HEK293 (cell line): ENCODE results near the gene ZNF124.

Source experiments
- CTCF ChIA-PET: fragments of 350-600 bp; formaldehyde crosslinking; extraction: SDS; loops from one replicate; lab custom pipeline; 2021; ENCODE audit warnings: antibody characterized with exemption; lab: Yijun Ruan, JAX
- POLR2A ChIA-PET: fragments of 300-600 bp; formaldehyde crosslinking; extraction: SDS; loops from one replicate; lab custom pipeline; 2020; ENCODE audit warnings: antibody characterized with exemption, inconsistent platforms; lab: Yijun Ruan, JAX
- H3K27ac ChIP-seq: fragments of 200-500 bp; sonication (Bioruptor generic); 2 replicates; pipeline ENCODE4 v1.5.1; 2014; ENCODE audit warnings: low read depth, low read length, control low read depth, inconsistent platforms; ENCODE audit errors: extremely low read depth
- H3K36me3 ChIP-seq, 2 experiments: fragments of 200-500 bp in 1 of 2; sonication (Bioruptor generic) in 1 of 2; 1 replicate in 1 of 2; 2 replicates in 1 of 2; pipeline ENCODE4 v1.5.1; 2014 to 2017; ENCODE audit warnings: inconsistent platforms in 2 of 2, low read length in 2 of 2; ENCODE audit not compliant: control insufficient read depth in 2 of 2, insufficient read depth in 1 of 2
- H3K4me1 ChIP-seq: fragments of 200-500 bp; sonication (Bioruptor generic); 2 replicates; pipeline ENCODE4 v1.5.1; 2014; ENCODE audit warnings: mild to moderate bottlenecking, low read length, inconsistent platforms; ENCODE audit not compliant: control insufficient read depth, insufficient read depth
- H3K4me3 ChIP-seq: 2 replicates; pipeline ENCODE4 v1.5.1; 2011; ENCODE audit warnings: low read depth, mild to moderate bottlenecking, control low read depth, low read length, moderate library complexity
- H3K9me3 ChIP-seq: fragments of 200-500 bp; sonication (Bioruptor generic); 2 replicates; pipeline ENCODE4 v1.5.1; 2014; ENCODE audit warnings: low read depth, low read length, inconsistent platforms; ENCODE audit not compliant: control insufficient read depth, insufficient read depth
- GLI2 ChIP-seq: fragments of 450-650 bp; formaldehyde crosslinking; IDR thresholded peaks from 2 replicates; pipeline ENCODE4; 2017; ENCODE audit warnings: missing biosample characterization, missing genetic modification characterization, low read depth, borderline replicate concordance
- GLI4 ChIP-seq: fragments of 450-650 bp; formaldehyde crosslinking; IDR thresholded peaks from 2 replicates; pipeline ENCODE4 v1.5.1; 2016; ENCODE audit warnings: missing biosample characterization, missing genetic modification characterization
- GLIS2 ChIP-seq: fragments of 450-650 bp; formaldehyde crosslinking; IDR thresholded peaks from 2 replicates; pipeline ENCODE4 v1.5.1; 2016; ENCODE audit warnings: missing biosample characterization, missing genetic modification characterization
- HOXA7 ChIP-seq: sonication (generic); formaldehyde crosslinking; IDR thresholded peaks from 2 replicates; pipeline ENCODE4 v1.8.1; 2022; ENCODE audit warnings: missing genetic modification reagents, borderline replicate concordance
- RBAK ChIP-seq: fragments of 450-650 bp; formaldehyde crosslinking; IDR thresholded peaks from 2 replicates; pipeline ENCODE4 v1.5.1; 2016; ENCODE audit warnings: missing biosample characterization, missing genetic modification characterization
- SCRT1 ChIP-seq: fragments of 450-650 bp; formaldehyde crosslinking; IDR thresholded peaks from 2 replicates; pipeline ENCODE4 v1.5.1; 2016; ENCODE audit warnings: missing biosample characterization, missing genetic modification characterization, borderline replicate concordance
- SETDB1 ChIP-seq: IDR thresholded peaks from one replicate; pipeline ENCODE4 v1.6.1; 2017; ENCODE audit warnings: mild to moderate bottlenecking, low read length, moderate library complexity, mixed read lengths; ENCODE audit not compliant: insufficient read length
- TCF7L2 ChIP-seq: IDR thresholded peaks from 2 replicates; pipeline ENCODE4 v1.6.1; 2011; ENCODE audit warnings: low read depth, mild to moderate bottlenecking, inconsistent platforms, low read length, moderate library complexity, borderline replicate concordance
- TSHZ1 ChIP-seq: fragments of 450-650 bp; formaldehyde crosslinking; IDR thresholded peaks from 2 replicates; pipeline ENCODE4 v1.5.1; 2016; ENCODE audit warnings: missing biosample characterization, missing genetic modification characterization, borderline replicate concordance
- YY1 ChIP-seq: fragments of 450-650 bp; formaldehyde crosslinking; IDR thresholded peaks from 2 replicates; pipeline ENCODE4 v1.5.1; 2018; ENCODE audit warnings: missing biosample characterization, missing genetic modification characterization
- ZBTB8A ChIP-seq: fragments of 450-650 bp; formaldehyde crosslinking; IDR thresholded peaks from 2 replicates; pipeline ENCODE4 v1.5.1; 2016; ENCODE audit warnings: missing biosample characterization, missing genetic modification characterization
- ZFP69B ChIP-seq: fragments of 450-650 bp; formaldehyde crosslinking; IDR thresholded peaks from 2 replicates; pipeline ENCODE4 v1.5.1; 2016; ENCODE audit warnings: missing biosample characterization, missing genetic modification characterization
- ZNF132 ChIP-seq: fragments of 450-650 bp; formaldehyde crosslinking; IDR thresholded peaks from 2 replicates; pipeline ENCODE4 v1.5.1; 2017; ENCODE audit warnings: missing biosample characterization, missing genetic modification characterization, borderline replicate concordance
- ZNF140 ChIP-seq: fragments of 450-650 bp; formaldehyde crosslinking; IDR thresholded peaks from 2 replicates; pipeline ENCODE4 v1.5.1; 2016; ENCODE audit warnings: missing biosample characterization, missing genetic modification characterization
- ZNF16 ChIP-seq: fragments of 450-650 bp; formaldehyde crosslinking; IDR thresholded peaks from 2 replicates; pipeline ENCODE4 v1.5.1; 2016; ENCODE audit warnings: low read depth, missing biosample characterization, missing genetic modification characterization
- ZNF24 ChIP-seq: fragments of 450-650 bp; formaldehyde crosslinking; IDR thresholded peaks from 2 replicates; pipeline ENCODE4 v1.5.1; 2016; ENCODE audit warnings: missing biosample characterization, missing genetic modification characterization
- ZNF274 ChIP-seq, 2 experiments: fragments of 200-500 bp in 1 of 2; fragments of 450-650 bp in 1 of 2; sonication (Bioruptor generic) in 1 of 2; formaldehyde crosslinking in 1 of 2; IDR thresholded peaks; 2 replicates each; pipeline versions ENCODE4 v1.5.1 to v1.6.1; 2014 to 2016; ENCODE audit warnings: borderline replicate concordance in 1 of 2, inconsistent platforms in 1 of 2, low read length in 1 of 2, missing biosample characterization in 1 of 2, missing genetic modification characterization in 1 of 2
- ZNF324 ChIP-seq: fragments of 450-650 bp; formaldehyde crosslinking; IDR thresholded peaks from 2 replicates; pipeline ENCODE4 v1.5.1; 2016; ENCODE audit warnings: missing biosample characterization, missing genetic modification characterization
- ZNF362 ChIP-seq: fragments of 450-650 bp; formaldehyde crosslinking; IDR thresholded peaks from 2 replicates; pipeline ENCODE4 v1.5.1; 2016; ENCODE audit warnings: missing biosample characterization, missing genetic modification characterization
- ZNF48 ChIP-seq: fragments of 450-650 bp; formaldehyde crosslinking; IDR thresholded peaks from 2 replicates; pipeline ENCODE4 v1.5.1; 2016; ENCODE audit warnings: missing biosample characterization, missing genetic modification characterization
- ZNF488 ChIP-seq: fragments of 450-650 bp; formaldehyde crosslinking; IDR thresholded peaks from 2 replicates; pipeline ENCODE4 v1.5.1; 2016; ENCODE audit warnings: missing biosample characterization, missing genetic modification characterization
- ZNF555 ChIP-seq: fragments of 450-650 bp; formaldehyde crosslinking; conservative IDR thresholded peaks from 2 replicates; pipeline ENCODE4 v1.5.1; 2017; ENCODE audit warnings: missing biosample characterization, mild to moderate bottlenecking, missing genetic modification characterization, inconsistent platforms
- ZNF560 ChIP-seq: fragments of 450-650 bp; formaldehyde crosslinking; IDR thresholded peaks from 2 replicates; pipeline ENCODE4 v1.5.1; 2017; ENCODE audit warnings: missing biosample characterization, missing genetic modification characterization, borderline replicate concordance
- ZNF561 ChIP-seq: fragments of 450-650 bp; IDR thresholded peaks from 2 replicates; pipeline ENCODE4 v1.5.1; 2018; ENCODE audit warnings: missing biosample characterization, missing genetic modification characterization, borderline replicate concordance
- ZNF600 ChIP-seq: fragments of 450-650 bp; formaldehyde crosslinking; IDR thresholded peaks from 2 replicates; pipeline ENCODE4 v1.5.1; 2016; ENCODE audit warnings: missing biosample characterization, missing genetic modification characterization
- ZNF626 ChIP-seq: fragments of 450-650 bp; sonication (Bioruptor Pico); formaldehyde crosslinking; IDR thresholded peaks from 2 replicates; pipeline ENCODE4 v1.5.1; 2018; ENCODE audit warnings: missing biosample characterization, missing genetic modification characterization, inconsistent platforms
- ZNF658 ChIP-seq: fragments of 450-650 bp; formaldehyde crosslinking; IDR thresholded peaks from 2 replicates; pipeline ENCODE4; 2016; ENCODE audit warnings: missing biosample characterization, missing genetic modification characterization
- ZNF670 ChIP-seq: fragments of 450-650 bp; formaldehyde crosslinking; IDR thresholded peaks from 2 replicates; pipeline ENCODE4 v1.5.1; 2016; ENCODE audit warnings: missing biosample characterization, missing genetic modification characterization, low read depth
- ZNF701 ChIP-seq: fragments of 450-650 bp; formaldehyde crosslinking; IDR thresholded peaks from 2 replicates; pipeline ENCODE4 v1.5.1; 2016; ENCODE audit warnings: missing biosample characterization, missing genetic modification characterization
- ZNF704 ChIP-seq: fragments of 450-650 bp; formaldehyde crosslinking; IDR thresholded peaks from 2 replicates; pipeline ENCODE4 v1.5.1; 2016; ENCODE audit warnings: missing biosample characterization, missing genetic modification characterization
- ZNF791 ChIP-seq: fragments of 450-650 bp; formaldehyde crosslinking; IDR thresholded peaks from 2 replicates; pipeline ENCODE4 v1.5.1; 2016; ENCODE audit warnings: missing biosample characterization, missing genetic modification characterization
- ZNF830 ChIP-seq: fragments of 450-650 bp; IDR thresholded peaks from 2 replicates; pipeline ENCODE4 v1.5.0; 2018; ENCODE audit warnings: missing biosample characterization, missing genetic modification characterization, low read depth, mild to moderate bottlenecking, moderate library complexity
- ZSCAN16 ChIP-seq: fragments of 450-650 bp; formaldehyde crosslinking; IDR thresholded peaks from 2 replicates; pipeline ENCODE4 v1.5.1; 2016; ENCODE audit warnings: missing biosample characterization, missing genetic modification characterization

The ZNF124 gene

GRCh38 chr1:247212012-247212411 is 40.2 kb upstream of the ZNF124 start:
- Histone ChIP-seq H3K27ac (no peak overlapping the region), H3K9me3 (no peaks in the 10 kb centered on the region), H3K4me3 (no peak overlapping the region), H3K36me3 (peaks cover 0 to 6% of the 10 kb centered on the region in 2 experiments; a peak in 1 of 3 replicates), H3K4me1 (no peaks in the 10 kb centered on the region)
- CTCF ChIA-PET, result no interaction called here
- TF ChIP-seq ZNF560 (tag by site-specific recombination), result no peak
- no peak for TF ChIP-seq ZNF791 (tag by site-specific recombination)
- no peak for TF ChIP-seq ZNF488 (tag by site-specific recombination)
- TF ChIP-seq ZNF830, result no peak
- no peak for TF ChIP-seq SETDB1
- no peak for TF ChIP-seq ZNF132 (tag by site-specific recombination)
- no peak for TF ChIP-seq ZNF16 (tag by site-specific recombination)
- no peak for TF ChIP-seq ZNF561 (tag by site-specific recombination)
- no peak for TF ChIP-seq GLIS2 (tag by site-specific recombination)
- no peak for TF ChIP-seq ZNF140 (tag by site-specific recombination)
- no peak for TF ChIP-seq ZNF274 (IDR thresholded peaks at IDR 0.05; ENCODE audit: low read length)
- TF ChIP-seq ZNF274 (tag by site-specific recombination; IDR thresholded peaks at IDR 0.05; ENCODE audit: borderline replicate concordance), result no peak
- TF ChIP-seq ZNF362 (tag by site-specific recombination), result no peak
- no peak for TF ChIP-seq GLI2 (tag by site-specific recombination)
- no peak for TF ChIP-seq HOXA7
- TF ChIP-seq ZBTB8A (tag by site-specific recombination), result no peak
- no peak for TF ChIP-seq TSHZ1
- TF ChIP-seq ZNF24, result no peak
- POLR2A ChIA-PET, result no interaction called here

- ChIA-PET POLR2A (no interaction called here), CTCF (no interaction called here)
- H3K4me1 ChIP-seq, result no peaks in the 10 kb centered on the region
- H3K9me3 ChIP-seq, result no peaks in the 10 kb centered on the region
- no peak overlapping the region for H3K4me3 ChIP-seq
- no peak overlapping the region for H3K27ac ChIP-seq
- H3K36me3 ChIP-seq, result peaks cover 0 to 7% of the 10 kb centered on the region in 2 experiments; a peak in 1 of 3 replicates
- TF ChIP-seq ZNF658 (tag by site-specific recombination) (no peak), SCRT1 (tag by site-specific recombination) (no peak), YY1 (tag by site-specific recombination) (no peak), ZNF701 (tag by site-specific recombination) (no peak), ZNF600 (tag by site-specific recombination) (no peak), ZNF704 (tag by site-specific recombination) (no peak), ZNF48 (tag by site-specific recombination) (no peak), ZFP69B (tag by site-specific recombination) (no peak), ZNF626 (no peak), TCF7L2 (no peak), ZNF324 (no peak), GLI4 (no peak), ZSCAN16 (tag by site-specific recombination) (no peak), ZNF555 (tag by site-specific recombination) (no peak), RBAK (tag by site-specific recombination) (no peak), ZNF670 (tag by site-specific recombination) (no peak)
Observed at GRCh38 chr1:247211339-247211738, 39.5 kb upstream of the ZNF124 start.
